SJCRH30 (cell line): Measurements from ENCODE around the gene SLC41A3. TPM values are rescaled to one million over a fixed set of nuclear protein-coding genes. Genes with fewer than 3 reads are reported as not detected.
A peak's percentile ranks its signal among the peaks of the same experiment; 100 is the strongest.
"Not testable (repeated sequence)": the region's sequence is repeated elsewhere in the genome, so short reads cannot be mapped to it uniquely, and the experiment has no call there.

Experiments
- DNase-seq, 2 experiments: peaks; one replicate each; pipeline ENCODE4 v3.0.0-alpha.2; 2015 to 2020
- H3K27ac ChIP-seq: fragments of 250-450 bp; sonication (Bioruptor Pico); 2 replicates; pipeline ENCODE4 v1.5.1; 2020; ENCODE audit warnings: mild to moderate bottlenecking, moderate library complexity
- H3K27me3 ChIP-seq: fragments of 250-450 bp; sonication (Bioruptor Pico); 2 replicates; pipeline ENCODE4 v1.5.1; 2020; ENCODE audit warnings: mild to moderate bottlenecking, moderate library complexity
- H3K36me3 ChIP-seq: fragments of 250-450 bp; sonication (Bioruptor Pico); 2 replicates; pipeline ENCODE4 v1.5.1; 2020; ENCODE audit warnings: mild to moderate bottlenecking, moderate library complexity
- H3K4me1 ChIP-seq: fragments of 250-450 bp; sonication (Bioruptor Pico); 2 replicates; pipeline ENCODE4 v1.5.1; 2020; ENCODE audit warnings: mild to moderate bottlenecking, moderate library complexity
- H3K4me3 ChIP-seq: fragments of 250-450 bp; sonication (Bioruptor Pico); 2 replicates; pipeline ENCODE4 v1.5.1; 2020; ENCODE audit warnings: mild to moderate bottlenecking, moderate library complexity
- H3K9me3 ChIP-seq: fragments of 250-450 bp; sonication (Bioruptor Pico); replicated peaks from 2 replicates; pipeline ENCODE4 v1.5.1; 2020; ENCODE audit warnings: mild to moderate bottlenecking, moderate library complexity
- total RNA-seq: library from RNA; depleted of rRNA; stranded (reverse); fragments of >200 nt; shearing (Covaris generic); gene quantifications from 2 replicates; pipeline ENCODE4 v1.2.3, GENCODE V29; 2014

Gene SLC41A3
- total RNA-seq, 1 experiment from 2014 or later, result 32.5 TPM

GRCh38 chr3:126016616-126017015, 67.3 kb downstream of the SLC41A3 start:
- H3K27ac ChIP-seq, result no peak overlapping the region
- H3K9me3 ChIP-seq, result no peaks in the 10 kb centered on the region
- no peak for DNase-seq
- H3K4me3 ChIP-seq, result no peak overlapping the region
- H3K36me3 ChIP-seq, result no peaks in the 10 kb centered on the region
- no peaks in the 10 kb centered on the region for H3K4me1 ChIP-seq
- no peaks in the 10 kb centered on the region for H3K27me3 ChIP-seq

GRCh38 chr3:126015075-126015474, 68.8 kb downstream of the SLC41A3 start:
- DNase-seq, result no peak
- Histone ChIP-seq H3K27ac (no peak overlapping the region), H3K9me3 (no peaks in the 10 kb centered on the region)

GRCh38 chr3:126014252-126014651, 69.7 kb downstream of the SLC41A3 start:
- Histone ChIP-seq H3K27me3 (no peaks in the 10 kb centered on the region), H3K4me1 (no peaks in the 10 kb centered on the region), H3K4me3 (no peak overlapping the region), H3K9me3 (no peaks in the 10 kb centered on the region), H3K36me3 (no peaks in the 10 kb centered on the region), H3K27ac (no peak overlapping the region)
- no peak for DNase-seq

More at GRCh38 chr3:126015075-126015474, 68.8 kb downstream of the SLC41A3 start:
- no peak overlapping the region for H3K4me3 ChIP-seq
- no peaks in the 10 kb centered on the region for H3K36me3 ChIP-seq
- H3K27me3 ChIP-seq, result no peaks in the 10 kb centered on the region
- no peaks in the 10 kb centered on the region for H3K4me1 ChIP-seq

DNA sequence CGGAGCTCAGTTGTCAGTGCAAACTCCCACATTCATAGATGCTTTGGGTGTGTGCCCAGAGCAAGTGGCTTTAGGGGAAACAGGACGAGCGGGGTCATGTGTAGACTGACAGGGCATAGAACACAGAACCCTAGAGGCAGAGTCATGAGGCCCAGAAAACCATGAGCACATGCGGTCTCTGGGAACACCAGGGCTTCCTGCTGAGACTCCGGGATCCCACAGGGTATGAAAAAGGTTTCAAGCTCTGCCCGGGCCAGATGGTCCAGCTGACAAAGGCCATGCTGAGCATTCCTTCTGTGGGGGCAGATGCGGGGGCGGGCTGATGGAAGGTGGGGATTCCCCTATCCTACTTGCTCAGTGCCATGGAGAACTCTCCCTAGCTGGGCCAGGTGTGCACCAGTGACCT, 70.2 kb downstream of the SLC41A3 start:
- no peak for DNase-seq
- no peaks in the 10 kb centered on the region for H3K36me3 ChIP-seq
- no peaks in the 10 kb centered on the region for H3K4me1 ChIP-seq
- no peak overlapping the region for H3K4me3 ChIP-seq
- no peaks in the 10 kb centered on the region for H3K9me3 ChIP-seq
- H3K27ac ChIP-seq, result no peak overlapping the region
- H3K27me3 ChIP-seq, result no peaks in the 10 kb centered on the region

- no peaks in the 10 kb centered on the region for H3K27me3 ChIP-seq
- no peaks in the 10 kb centered on the region for H3K36me3 ChIP-seq
- no peak for DNase-seq
- H3K9me3 ChIP-seq, result no peaks in the 10 kb centered on the region
- H3K4me3 ChIP-seq, result no peak overlapping the region
- H3K27ac ChIP-seq, result no peak overlapping the region
- no peaks in the 10 kb centered on the region for H3K4me1 ChIP-seq
Observed at GRCh38 chr3:126009181-126009580, 74.7 kb downstream of the SLC41A3 start.

- Histone ChIP-seq H3K27me3 (no peaks in the 10 kb centered on the region), H3K4me3 (no peak overlapping the region), H3K27ac (no peak overlapping the region), H3K4me1 (no peaks in the 10 kb centered on the region), H3K36me3 (no peaks in the 10 kb centered on the region), H3K9me3 (no peaks in the 10 kb centered on the region)
- DNase-seq, result no peak
Observed at GRCh38 chr3:126008219-126008618, 75.7 kb downstream of the SLC41A3 start.

GRCh38 chr3:126005951-126006350, 78.0 kb downstream of the SLC41A3 start:
- Histone ChIP-seq H3K4me3 (no peak overlapping the region), H3K36me3 (no peaks in the 10 kb centered on the region), H3K9me3 (no peaks in the 10 kb centered on the region), H3K4me1 (no peaks in the 10 kb centered on the region), H3K27me3 (no peaks in the 10 kb centered on the region), H3K27ac (no peak overlapping the region)
- no peak for DNase-seq

- Histone ChIP-seq H3K27me3 (no peaks in the 10 kb centered on the region), H3K36me3 (no peaks in the 10 kb centered on the region), H3K9me3 (no peaks in the 10 kb centered on the region), H3K4me1 (no peaks in the 10 kb centered on the region), H3K4me3 (no peak overlapping the region), H3K27ac (no peak overlapping the region)
- no peak for DNase-seq
Observed at GRCh38 chr3:126004692-126005091, 79.2 kb downstream of the SLC41A3 start.

DNA sequence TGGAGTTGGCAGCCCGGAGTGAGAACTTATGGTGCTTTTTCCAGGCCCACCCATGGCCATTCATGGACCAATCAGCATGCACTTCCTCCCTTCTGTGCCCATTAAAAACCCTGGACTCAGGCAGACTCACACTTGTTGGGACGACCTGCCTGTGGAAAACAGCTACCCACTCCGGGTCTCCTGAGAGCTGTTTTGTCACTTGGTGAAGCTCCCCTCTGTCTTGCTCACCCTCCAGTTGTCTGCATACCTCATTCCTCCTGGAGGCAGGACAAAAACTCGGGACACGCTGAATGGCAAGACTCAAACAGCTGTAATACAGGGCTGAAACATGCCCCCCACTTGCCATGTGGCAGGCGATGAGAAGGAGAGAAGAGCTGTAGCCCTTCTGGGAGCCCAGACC, 79.7 kb downstream of the SLC41A3 start:
- H3K27ac ChIP-seq, result no peak overlapping the region

DNA sequence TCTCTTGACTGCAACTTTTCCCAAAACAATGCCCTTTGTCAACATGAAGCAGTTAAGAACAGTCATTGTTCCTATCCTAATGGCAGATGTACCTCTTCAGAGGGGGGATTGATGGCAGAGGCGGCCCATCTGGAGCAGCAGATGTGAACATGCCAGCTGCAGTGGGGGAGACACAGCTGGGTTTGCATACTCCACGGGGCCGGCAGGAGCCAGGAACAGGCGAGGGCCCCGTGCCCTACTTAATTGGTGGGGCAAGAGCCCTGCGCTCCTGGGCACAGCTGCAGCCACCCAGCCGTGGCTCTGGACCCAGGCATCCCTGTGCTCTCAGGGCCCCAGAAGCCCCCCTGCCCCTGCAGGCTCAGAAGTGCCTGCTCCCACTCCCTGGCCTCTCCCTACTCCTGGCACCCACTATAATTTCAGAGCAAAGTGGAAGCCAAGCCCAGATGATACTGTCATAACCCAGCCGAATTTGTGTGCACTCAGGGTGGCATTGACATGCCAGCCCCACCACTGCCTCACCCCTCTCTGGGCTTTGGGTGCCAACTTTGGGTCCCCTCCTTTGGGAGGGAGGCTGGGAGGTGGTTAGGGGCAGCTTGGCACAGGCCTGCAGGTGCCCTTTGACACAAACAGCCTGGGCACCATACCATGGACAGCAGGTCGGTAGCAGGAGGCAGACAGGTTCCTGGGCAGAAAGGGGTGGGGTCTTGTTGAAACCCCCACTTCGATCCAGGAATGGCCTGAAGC, 80.3 kb downstream of the SLC41A3 start:
- H3K36me3 ChIP-seq, result no peaks in the 10 kb centered on the region
- H3K27ac ChIP-seq, result no peak overlapping the region
- DNase-seq, result no peak
- no peaks in the 10 kb centered on the region for H3K27me3 ChIP-seq
- no peaks in the 10 kb centered on the region for H3K4me1 ChIP-seq
- no peak overlapping the region for H3K4me3 ChIP-seq
- no peaks in the 10 kb centered on the region for H3K9me3 ChIP-seq

More for the DNA sequence above, 79.7 kb downstream of the SLC41A3 start:
- H3K4me3 ChIP-seq, result no peak overlapping the region
- no peaks in the 10 kb centered on the region for H3K36me3 ChIP-seq
- no peak for DNase-seq
- no peaks in the 10 kb centered on the region for H3K9me3 ChIP-seq
- no peaks in the 10 kb centered on the region for H3K27me3 ChIP-seq
- H3K4me1 ChIP-seq, result no peaks in the 10 kb centered on the region

- Histone ChIP-seq H3K27ac (no peak overlapping the region), H3K4me3 (no peak overlapping the region), H3K27me3 (no peaks in the 10 kb centered on the region), H3K36me3 (no peaks in the 10 kb centered on the region), H3K9me3 (peaks cover 3% of the 10 kb centered on the region; the same call in 1 of the 2 replicates), H3K4me1 (no peaks in the 10 kb centered on the region)
- DNase-seq, result no peak
Observed at GRCh38 chr3:126002189-126002588, 81.7 kb downstream of the SLC41A3 start.

DNA sequence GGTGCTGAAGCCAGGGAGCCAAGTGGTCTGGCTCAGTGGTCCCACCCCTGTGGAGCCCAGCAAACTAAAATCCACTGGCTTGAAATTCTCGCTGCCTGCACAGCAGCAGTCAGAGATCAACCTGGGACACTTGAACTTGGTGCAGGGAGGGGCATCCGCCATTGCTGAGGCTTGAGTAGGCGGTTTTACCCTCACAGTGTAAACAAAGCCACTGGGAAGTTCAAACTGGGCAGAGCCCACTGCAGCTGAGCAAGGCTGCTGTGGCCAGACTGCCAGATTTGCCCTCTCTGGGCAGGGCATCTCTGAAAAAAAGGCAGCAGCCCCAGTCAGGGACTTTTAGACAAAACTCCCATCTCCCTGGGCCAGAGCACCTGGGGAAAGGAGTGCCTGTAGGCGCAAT, 87.2 kb downstream of the SLC41A3 start:
- H3K4me3 ChIP-seq, H3K36me3 ChIP-seq, H3K27me3 ChIP-seq, H3K4me1 ChIP-seq, DNase-seq, H3K27ac ChIP-seq, H3K9me3 ChIP-seq: not testable (repeated sequence)

DNA sequence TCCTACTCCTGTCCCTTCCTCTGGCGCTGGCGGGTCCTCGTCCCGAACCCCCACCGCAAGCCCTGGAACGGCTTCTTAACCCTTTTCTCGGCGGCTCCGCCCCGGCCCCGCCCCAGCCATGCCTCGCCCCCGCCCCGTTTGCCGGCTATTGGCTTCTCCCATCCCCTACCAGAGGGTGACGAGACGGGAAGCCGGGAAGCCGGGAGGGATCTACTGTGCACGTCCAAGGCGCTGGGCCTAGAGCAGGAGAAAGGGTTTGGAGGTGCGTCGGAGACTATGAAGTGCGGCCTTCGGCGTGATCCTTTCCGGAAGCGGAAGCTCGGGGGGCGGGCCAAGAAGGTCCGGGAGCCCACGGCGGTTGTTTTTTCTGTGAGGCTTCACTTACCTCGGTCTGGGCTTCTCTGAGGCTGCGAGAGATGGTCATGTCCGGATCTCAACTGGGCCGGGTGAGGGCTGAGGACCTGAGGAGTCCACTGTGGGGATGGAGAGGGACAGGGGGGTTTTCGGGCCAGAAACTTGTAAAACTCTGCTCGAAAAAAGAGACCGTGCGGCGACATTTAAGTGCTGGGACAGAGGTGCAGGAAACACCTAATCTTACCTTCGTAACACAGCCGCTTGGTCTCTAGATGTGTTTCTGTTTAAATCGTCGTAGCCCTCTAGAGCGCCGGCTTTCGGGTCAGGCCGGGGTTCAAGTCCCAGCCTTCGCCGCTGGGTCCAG, 93.5 kb downstream of the SLC41A3 start:
- Histone ChIP-seq H3K27me3 (no peaks in the 10 kb centered on the region), H3K36me3 (no peaks in the 10 kb centered on the region), H3K9me3 (no peaks in the 10 kb centered on the region), H3K4me3 (peak overlapping the region; percentile 63), H3K4me1 (no peaks in the 10 kb centered on the region), H3K27ac (peak overlapping the region; percentile 10; the same call in 1 of the 2 replicates)
- peak; percentile 84 to 87 for DNase-seq

GRCh38 chr3:125984951-125985350, 99.0 kb downstream of the SLC41A3 start:
- not testable (repeated sequence) for H3K4me1 ChIP-seq, H3K9me3 ChIP-seq, H3K4me3 ChIP-seq, DNase-seq, H3K27ac ChIP-seq, H3K36me3 ChIP-seq, H3K27me3 ChIP-seq

- not testable (repeated sequence) for H3K9me3 ChIP-seq, H3K27ac ChIP-seq, H3K4me1 ChIP-seq, H3K36me3 ChIP-seq, DNase-seq, H3K4me3 ChIP-seq, H3K27me3 ChIP-seq
Observed at GRCh38 chr3:125977104-125977503, 106.8 kb downstream of the SLC41A3 start.

DNA sequence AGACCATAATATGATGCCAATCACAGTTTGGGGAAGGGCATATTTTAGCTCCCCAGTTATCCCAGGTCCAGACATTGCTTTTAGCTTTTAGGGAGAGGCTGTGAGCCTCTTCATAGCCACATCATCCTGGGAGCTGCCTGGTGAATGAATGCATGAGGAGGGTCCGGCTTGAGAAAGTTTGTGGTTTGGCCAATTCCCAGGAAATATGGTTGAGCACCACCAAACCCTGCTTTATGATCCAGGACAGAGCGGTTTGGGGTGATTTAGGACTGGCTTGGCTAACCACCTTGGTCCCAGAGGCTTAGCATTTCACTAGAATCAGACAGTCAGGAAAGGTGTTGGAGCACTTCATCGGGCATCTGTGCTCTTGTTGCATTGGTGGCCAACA, 107.9 kb downstream of the SLC41A3 start:
- not testable (repeated sequence) for H3K27me3 ChIP-seq, H3K36me3 ChIP-seq, H3K27ac ChIP-seq, DNase-seq, H3K4me1 ChIP-seq, H3K4me3 ChIP-seq, H3K9me3 ChIP-seq
